Ureter (tissue), 1 donor: ENCODE measurements around the gene RPL35A. TPM values are rescaled to one million over a fixed set of nuclear protein-coding genes. Genes with fewer than 3 reads are reported as not detected.

ENCODE experiments used
- total RNA-seq: library from RNA; stranded (reverse); gene quantifications from one replicate; pipeline ENCODE4 v1.2.4, GENCODE V29; 2023
- donor health status: DM: yes; HTN: yes; CAD: no.

Gene RPL35A
- total RNA-seq, 1 donor from 2014 or later: 1,104 TPM

Other genes starting within 250 kb of the RPL35A start
- gene RUBCN, start 213.3 kb upstream of the RPL35A start, total RNA-seq: 24.5 TPM
- 47.9 TPM for gene FYTTD1, start 200.3 kb upstream of the RPL35A start, total RNA-seq
- gene LRCH3, start 158.9 kb upstream of the RPL35A start, total RNA-seq: 82.9 TPM
- gene LMLN, start 10.0 kb downstream of the RPL35A start, total RNA-seq: 11.2 TPM